HUES48 (cell line): ENCODE data around the gene AQP11.
"Not testable (repeated sequence)": the region's sequence is repeated elsewhere in the genome, so short reads cannot be mapped to it uniquely, and the experiment has no call there.

Experiments used
- H3K27ac ChIP-seq: one replicate; pipeline ENCODE4 v1.7.0; 2013; ENCODE audit warnings: low read depth, low read length, inconsistent platforms
- H3K27me3 ChIP-seq: 2 replicates; pipeline ENCODE4 v1.6.1; 2013; ENCODE audit warnings: mild to moderate bottlenecking, low read length; ENCODE audit not compliant: control insufficient read depth, insufficient read depth
- H3K36me3 ChIP-seq: 2 replicates; pipeline ENCODE4 v1.6.1; 2013; ENCODE audit warnings: low read length; ENCODE audit not compliant: control insufficient read depth, insufficient read depth
- H3K4me1 ChIP-seq: 2 replicates; pipeline ENCODE4 v1.6.1; 2013; ENCODE audit warnings: mild to moderate bottlenecking, low read length; ENCODE audit not compliant: control insufficient read depth, insufficient read depth
- H3K4me3 ChIP-seq: 2 replicates; pipeline ENCODE4 v1.5.1; 2013; ENCODE audit warnings: mild to moderate bottlenecking, low read depth, low read length
- H3K9ac ChIP-seq: 2 replicates; pipeline ENCODE4 v1.6.1; 2013; ENCODE audit warnings: mild to moderate bottlenecking, low read depth, low read length, moderate library complexity
- H3K9me3 ChIP-seq: 2 replicates; pipeline ENCODE4 v1.6.1; 2013; ENCODE audit warnings: low read length; ENCODE audit not compliant: control insufficient read depth, insufficient read depth

The AQP11 gene

GRCh38 chr11:77560605-77561004, 29.1 kb upstream of the AQP11 start:
- Histone ChIP-seq H3K36me3 (no peaks in the 10 kb centered on the region), H3K27ac (no peak overlapping the region), H3K9ac (no peak overlapping the region), H3K4me3 (no peak overlapping the region), H3K9me3 (0 out of 2 replicates have a peak, but pooled peaks cover under 1% of the 10 kb centered on the region), H3K27me3 (no peaks in the 10 kb centered on the region), H3K4me1 (no peaks in the 10 kb centered on the region)

- no peak overlapping the region for H3K4me3 ChIP-seq
- H3K36me3 ChIP-seq, result no peaks in the 10 kb centered on the region
- H3K4me1 ChIP-seq, result no peaks in the 10 kb centered on the region
- no peak overlapping the region for H3K27ac ChIP-seq
- no peaks in the 10 kb centered on the region for H3K9me3 ChIP-seq
- H3K9ac ChIP-seq, result no peak overlapping the region
- no peaks in the 10 kb centered on the region for H3K27me3 ChIP-seq
Observed at GRCh38 chr11:77561257-77561656, 28.5 kb upstream of the AQP11 start.

DNA sequence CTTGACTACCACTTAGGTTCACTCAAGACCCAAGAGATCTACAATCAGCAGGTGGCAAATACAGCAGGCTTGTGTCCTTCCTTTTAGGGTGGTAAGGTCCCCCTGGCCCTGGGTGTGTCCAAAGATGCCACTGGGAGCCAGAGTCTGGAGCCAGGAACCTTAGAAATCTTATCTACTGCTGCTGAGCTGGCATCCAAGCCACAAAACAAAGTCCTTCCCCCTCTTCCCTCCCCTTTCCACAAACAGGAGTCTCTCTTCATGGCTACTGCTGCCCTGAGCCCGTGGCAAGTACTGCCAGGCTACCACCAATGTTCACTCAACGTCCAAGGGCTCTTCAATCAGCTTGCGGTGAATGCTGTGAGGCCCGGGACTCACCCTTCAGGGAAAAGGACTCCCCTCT, 21.4 kb upstream of the AQP11 start:
- Histone ChIP-seq H3K9ac (no peak overlapping the region), H3K27me3 (no peaks in the 10 kb centered on the region), H3K36me3 (no peaks in the 10 kb centered on the region), H3K4me1 (peaks cover 14% of the 10 kb centered on the region), H3K27ac (no peak overlapping the region), H3K4me3 (no peak overlapping the region), H3K9me3 (no peaks in the 10 kb centered on the region)

DNA sequence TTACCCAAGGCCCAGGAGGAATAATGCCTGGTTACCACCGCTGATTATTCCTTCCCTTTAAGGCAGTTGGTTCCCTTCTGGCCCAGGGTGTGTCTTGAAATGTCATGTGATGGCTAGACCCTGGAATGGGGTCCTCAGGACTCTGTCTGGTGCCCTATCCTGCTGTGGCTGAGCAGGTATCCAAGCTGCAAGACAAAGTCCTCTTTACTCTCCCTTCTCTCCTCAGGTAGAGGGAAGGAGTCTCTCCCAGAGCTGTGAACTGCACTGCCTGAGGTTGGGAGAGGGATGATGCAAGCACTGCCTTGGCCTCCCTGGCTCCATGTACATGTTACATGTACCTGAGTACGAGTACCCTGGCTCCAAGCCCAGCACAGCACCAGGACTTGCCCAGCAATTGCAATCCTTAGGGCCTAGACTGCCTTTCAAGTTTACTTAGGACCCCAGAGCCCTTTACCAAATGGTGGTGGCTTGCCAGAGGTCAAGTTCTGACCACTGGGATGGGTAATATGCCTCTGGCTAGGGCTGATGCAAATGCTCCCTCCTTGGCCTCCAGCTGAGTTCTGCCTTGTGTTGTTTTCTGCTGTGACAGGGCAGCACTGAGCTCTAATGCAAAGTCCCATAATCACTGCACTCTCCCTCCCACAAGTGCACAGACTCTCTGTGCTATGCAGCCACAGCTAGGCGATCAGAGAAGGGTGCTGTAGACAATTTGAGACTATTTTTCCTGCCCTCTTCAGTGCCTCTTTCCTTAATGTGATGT, 20.7 kb upstream of the AQP11 start:
- Histone ChIP-seq H3K9me3 (no peaks in the 10 kb centered on the region), H3K4me1 (peaks cover 14% of the 10 kb centered on the region), H3K27me3 (no peaks in the 10 kb centered on the region), H3K27ac (no peak overlapping the region), H3K36me3 (no peaks in the 10 kb centered on the region), H3K9ac (no peak overlapping the region), H3K4me3 (no peak overlapping the region)

DNA sequence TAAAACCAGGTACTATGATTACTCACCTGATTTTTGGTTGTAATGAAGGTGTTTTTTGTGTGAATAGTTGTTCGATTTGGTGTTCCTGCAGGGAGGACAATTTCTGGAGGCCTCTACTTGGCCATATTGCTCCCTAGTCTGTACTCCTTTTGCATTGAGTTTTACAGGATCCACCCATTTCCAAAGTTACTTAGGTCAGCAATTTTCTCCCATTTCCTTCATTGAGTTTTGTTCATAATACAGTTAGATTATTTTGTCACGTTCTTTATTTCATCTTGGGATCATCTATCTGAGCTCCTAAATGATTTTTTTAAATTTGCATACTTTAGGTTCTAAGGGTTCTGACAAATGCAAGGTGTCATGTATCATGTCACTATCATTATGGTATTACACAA, 20.1 kb upstream of the AQP11 start:
- no peaks in the 10 kb centered on the region for H3K9me3 ChIP-seq
- no peak overlapping the region for H3K4me3 ChIP-seq
- H3K9ac ChIP-seq, result no peak overlapping the region
- no peaks in the 10 kb centered on the region for H3K36me3 ChIP-seq
- H3K4me1 ChIP-seq, result peaks cover 14% of the 10 kb centered on the region
- H3K27me3 ChIP-seq, result no peaks in the 10 kb centered on the region
- no peak overlapping the region for H3K27ac ChIP-seq

DNA sequence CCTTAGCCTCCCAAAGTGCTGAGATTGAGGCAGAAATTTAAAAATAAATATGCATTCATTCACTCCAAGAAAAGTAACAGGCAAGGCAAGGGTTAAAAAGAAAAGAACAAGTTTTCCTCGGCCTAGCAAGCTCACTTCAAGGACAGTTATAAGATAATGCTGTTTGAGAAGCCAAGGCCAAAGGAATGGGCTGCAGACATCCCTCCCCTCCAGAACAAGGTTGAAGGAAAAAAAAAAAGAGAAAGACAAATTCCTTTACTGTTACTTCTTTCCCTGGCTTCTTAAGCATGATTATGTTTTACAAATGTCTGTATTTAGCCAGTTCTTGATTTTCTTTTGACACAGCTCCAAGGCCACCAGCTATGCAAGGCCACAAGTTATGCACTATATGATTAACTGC, 18.9 kb upstream of the AQP11 start:
- H3K4me1 ChIP-seq, result peaks cover 14% of the 10 kb centered on the region
- H3K27me3 ChIP-seq, H3K27ac ChIP-seq, H3K4me3 ChIP-seq, H3K9me3 ChIP-seq, H3K9ac ChIP-seq, H3K36me3 ChIP-seq: not testable (repeated sequence)

DNA sequence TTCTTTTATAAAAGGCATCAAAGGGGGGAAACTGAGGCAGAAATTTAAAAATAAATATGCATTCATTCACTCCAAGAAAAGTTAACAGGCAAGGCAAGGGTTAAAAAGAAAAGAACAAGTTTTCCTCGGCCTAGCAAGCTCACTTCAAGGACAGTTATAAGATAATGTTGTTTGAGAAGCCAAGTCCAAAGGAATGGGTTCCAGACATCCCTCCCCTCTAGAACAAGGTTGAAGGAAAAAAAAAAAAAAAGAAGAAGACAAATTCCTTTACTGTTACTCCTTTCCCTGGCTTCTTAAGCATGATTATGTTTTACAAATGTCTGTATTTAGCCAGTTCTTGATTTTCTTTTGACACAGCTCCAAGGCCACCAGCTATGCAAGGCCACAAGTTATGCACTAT, 14.3 kb upstream of the AQP11 start:
- not testable (repeated sequence) for H3K27ac ChIP-seq, H3K9me3 ChIP-seq, H3K4me3 ChIP-seq, H3K36me3 ChIP-seq, H3K27me3 ChIP-seq, H3K9ac ChIP-seq
- H3K4me1 ChIP-seq, result peaks cover 14% of the 10 kb centered on the region

DNA sequence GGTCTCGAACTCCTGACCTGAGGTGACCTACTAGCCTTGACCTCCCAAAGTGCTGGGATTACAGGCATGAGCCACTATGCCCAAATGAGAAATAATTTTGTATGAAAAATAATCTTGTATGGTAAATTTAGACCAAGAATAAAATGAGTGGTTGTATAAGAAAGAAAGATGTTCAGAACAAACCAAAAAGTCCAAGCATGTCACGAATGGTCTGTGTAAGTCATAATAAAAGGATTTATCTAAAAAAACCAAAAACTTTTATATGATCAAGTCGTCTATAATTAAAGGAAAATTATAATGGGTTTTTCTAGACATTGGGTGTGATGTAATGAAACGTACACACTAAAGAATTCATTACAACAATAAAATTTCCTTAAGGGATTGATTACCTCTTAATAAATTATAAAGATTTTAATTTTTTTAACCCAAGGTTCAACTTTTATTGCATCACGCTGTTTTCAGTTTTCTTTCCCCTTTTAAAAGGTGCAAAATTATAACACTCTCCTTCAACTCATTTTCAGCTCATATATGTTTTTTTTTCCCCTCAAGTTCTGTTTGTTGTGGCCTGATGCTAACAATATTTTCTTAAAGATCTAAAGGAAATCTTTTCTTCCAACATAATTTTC, 8.9 kb upstream of the AQP11 start:
- no peaks in the 10 kb centered on the region for H3K36me3 ChIP-seq
- no peaks in the 10 kb centered on the region for H3K4me1 ChIP-seq
- no peak overlapping the region for H3K4me3 ChIP-seq
- H3K27me3 ChIP-seq, result no peaks in the 10 kb centered on the region
- H3K9me3 ChIP-seq, result peaks cover 41% of the 10 kb centered on the region
- no peak overlapping the region for H3K27ac ChIP-seq
- H3K9ac ChIP-seq, result no peak overlapping the region

DNA sequence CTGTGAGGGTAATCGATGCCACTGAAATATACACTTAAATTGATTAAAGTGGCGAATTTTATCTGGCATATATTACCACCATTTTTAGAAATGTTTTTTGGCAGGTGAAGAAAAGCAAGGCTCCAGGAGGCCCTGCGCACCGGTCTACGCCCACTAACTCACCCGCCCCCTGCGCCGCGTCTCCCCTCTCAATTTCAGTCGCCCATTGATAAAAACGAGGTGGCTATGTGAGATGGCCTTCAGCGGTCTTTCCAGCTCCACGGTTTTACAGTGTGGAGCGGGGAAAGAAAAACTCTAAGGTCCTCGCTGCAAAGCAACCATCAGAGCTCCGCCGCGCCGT, 602 bp upstream of the AQP11 start:
- Histone ChIP-seq H3K36me3 (no peaks in the 10 kb centered on the region), H3K27ac (peak overlapping the region; percentile 77)

GRCh38 chr11:77590194-77590782, 535 bp downstream of the AQP11 start:
- no peaks in the 10 kb centered on the region for H3K9me3 ChIP-seq
- H3K9ac ChIP-seq, result peak overlapping the region; percentile 33; the same call in 1 of the 2 replicates
- peaks cover 10% of the 10 kb centered on the region for H3K4me1 ChIP-seq
- H3K4me3 ChIP-seq, result peak overlapping the region; percentile 73
- H3K27ac ChIP-seq, result no peak overlapping the region
- H3K27me3 ChIP-seq, result peaks cover 16% of the 10 kb centered on the region
- no peaks in the 10 kb centered on the region for H3K36me3 ChIP-seq

More for the DNA sequence above, 602 bp upstream of the AQP11 start:
- peak overlapping the region; percentile 73 for H3K4me3 ChIP-seq
- H3K9me3 ChIP-seq, result no peaks in the 10 kb centered on the region
- peak overlapping the region; percentile 56; the same call in 1 of the 2 replicates for H3K9ac ChIP-seq
- H3K4me1 ChIP-seq, result peaks cover 10% of the 10 kb centered on the region
- H3K27me3 ChIP-seq, result peaks cover 16% of the 10 kb centered on the region

DNA sequence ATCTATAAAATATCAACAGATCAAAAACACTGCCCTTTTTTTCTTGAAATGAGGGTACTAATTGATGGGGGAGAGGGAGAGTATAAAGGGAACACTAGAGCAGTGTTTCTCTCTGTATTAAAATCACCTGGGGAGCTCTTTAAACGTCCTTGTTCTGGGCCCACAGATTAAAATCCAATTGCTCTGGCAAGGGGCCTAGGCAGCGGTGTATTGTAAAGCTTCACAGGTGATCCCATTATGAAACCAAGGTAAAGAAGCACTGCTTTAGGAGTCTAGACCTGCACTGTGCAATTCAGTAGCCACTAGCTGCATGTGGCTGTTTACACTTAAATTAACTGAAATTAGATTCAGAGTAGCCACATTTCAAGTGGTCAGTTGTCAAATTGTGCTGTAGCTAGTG, 3.0 kb downstream of the AQP11 start:
- no peak overlapping the region for H3K4me3 ChIP-seq
- no peaks in the 10 kb centered on the region for H3K9me3 ChIP-seq
- H3K27ac ChIP-seq, result no peak overlapping the region
- peaks cover 10% of the 10 kb centered on the region for H3K4me1 ChIP-seq
- no peak overlapping the region for H3K9ac ChIP-seq
- no peaks in the 10 kb centered on the region for H3K36me3 ChIP-seq
- peaks cover 16% of the 10 kb centered on the region for H3K27me3 ChIP-seq
